ENCODE data around the gene SLC30A2. TPM values are rescaled to one million over a fixed set of nuclear protein-coding genes. Genes with fewer than 3 reads are reported as not detected.

SLC30A2 gene
- total and polyA plus RNA-seq, 4 experiments from 2014 or later: not detected

DNA sequence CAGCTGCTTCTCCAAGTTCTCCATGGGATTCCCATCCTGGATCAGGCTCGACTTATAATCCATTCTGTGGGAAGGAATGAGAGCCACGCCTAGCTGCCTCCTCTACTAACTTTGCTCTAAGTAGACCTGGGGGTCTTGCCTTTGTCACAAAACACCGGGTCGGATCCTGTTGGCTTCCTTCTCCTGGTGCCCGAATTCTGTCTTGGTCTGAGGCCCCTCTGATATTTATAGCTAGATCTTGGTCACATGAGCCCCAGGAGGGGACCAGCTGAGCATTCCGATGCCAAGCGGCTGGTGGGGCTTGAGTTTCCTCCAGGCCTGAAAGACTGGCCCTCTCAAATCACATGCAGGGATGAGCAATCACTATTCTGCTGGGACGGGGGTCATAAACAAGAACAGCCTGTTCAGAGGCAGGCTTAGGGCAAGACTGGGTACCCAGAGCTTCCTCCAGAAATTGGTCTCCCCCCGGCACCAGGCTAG, 21.6 kb upstream of the SLC30A2 start, which contains the start of gene TRIM63:
Gene TRIM63, minus strand, starts transcription at position 199 of the 480 bp plus-strand sequence. Its CDS starts 136 bp downstream, at position 63.
- no peaks in the 10 kb centered on the region for H3K9me3 ChIP-seq (ENCODE audit: control insufficient read depth in 1 of 2, low read length in 2 of 2)
- H3K4me3 Mint-ChIP-seq: no peak within 1 kb of the TSS
- POLR2A ChIA-PET (ENCODE audit: partially characterized antibody): no interaction called here
- H3K4me3 ChIP-seq (ENCODE audit: low read length in 2 of 2): no peak within 1 kb of the TSS
- peaks cover 5 to 25% of the 10 kb centered on the region in 2 donors for H3K27me3 Mint-ChIP-seq
- H3K4me1 Mint-ChIP-seq: no peaks in the 10 kb centered on the region
- no peak for DNase-seq
- H3K27ac Mint-ChIP-seq: no peak within 1 kb of the TSS
- CTCF ChIA-PET (ENCODE audit: partially characterized antibody): no interaction called here
- no peaks in the 10 kb centered on the region for H3K36me3 ChIP-seq (ENCODE audit: insufficient read depth, low read length)
- intact Hi-C loops (cut with micrococcal nuclease): no loop called here
- no peaks in the 10 kb centered on the region for H3K4me1 ChIP-seq (ENCODE audit: insufficient read depth, low read length)
- no peaks in the 10 kb centered on the region for H3K9me3 Mint-ChIP-seq
- no peaks in the 10 kb centered on the region for H3K36me3 Mint-ChIP-seq
- H3K27ac ChIP-seq (ENCODE audit: low read depth, low read length): no peak within 1 kb of the TSS
- no peaks in the 10 kb centered on the region for H3K27me3 ChIP-seq (ENCODE audit: insufficient read depth, low read length)

DNA sequence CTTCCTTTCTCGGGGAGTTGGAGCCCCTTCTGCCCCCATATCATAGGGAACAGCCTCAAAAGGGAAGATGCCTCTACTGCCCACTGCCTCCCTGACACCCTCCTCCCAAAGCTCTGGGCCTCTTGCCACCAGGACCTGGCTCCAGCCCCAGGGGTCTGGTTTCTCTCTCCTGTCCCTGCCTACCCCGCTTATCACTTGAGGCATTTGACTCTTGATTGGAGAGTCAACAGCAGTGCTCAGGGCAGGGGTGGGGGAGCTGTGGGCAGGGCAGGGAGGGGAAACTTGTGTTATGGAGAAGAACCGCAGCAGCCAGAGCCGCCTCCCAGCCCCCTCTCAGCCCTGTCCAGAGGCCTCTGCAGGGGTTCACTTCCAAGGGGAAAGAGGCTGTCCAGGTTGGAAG, 20.9 kb upstream of the SLC30A2 start:
- Mint-ChIP-seq H3K36me3 (no peaks in the 10 kb centered on the region), H3K9me3 (no peaks in the 10 kb centered on the region), H3K27me3 (peaks cover 5 to 20% of the 10 kb centered on the region in 2 donors), H3K4me3 (no peak overlapping the region), H3K27ac (no peak overlapping the region), H3K4me1 (no peaks in the 10 kb centered on the region)
- ChIA-PET CTCF (ENCODE audit: partially characterized antibody) (no interaction called here), POLR2A (ENCODE audit: partially characterized antibody) (no interaction called here)
- H3K27ac ChIP-seq (ENCODE audit: low read depth, low read length): no peak overlapping the region
- no peak overlapping the region for H3K4me3 ChIP-seq (ENCODE audit: low read length in 2 of 2)
- DNase-seq: no peak
- H3K4me1 ChIP-seq (ENCODE audit: insufficient read depth, low read length): no peaks in the 10 kb centered on the region
- no peaks in the 10 kb centered on the region for H3K27me3 ChIP-seq (ENCODE audit: insufficient read depth, low read length)
- H3K36me3 ChIP-seq (ENCODE audit: insufficient read depth, low read length): no peaks in the 10 kb centered on the region
- intact Hi-C loops (cut with micrococcal nuclease): no loop called here
- no peaks in the 10 kb centered on the region for H3K9me3 ChIP-seq (ENCODE audit: control insufficient read depth in 1 of 2, low read length in 2 of 2)

DNA sequence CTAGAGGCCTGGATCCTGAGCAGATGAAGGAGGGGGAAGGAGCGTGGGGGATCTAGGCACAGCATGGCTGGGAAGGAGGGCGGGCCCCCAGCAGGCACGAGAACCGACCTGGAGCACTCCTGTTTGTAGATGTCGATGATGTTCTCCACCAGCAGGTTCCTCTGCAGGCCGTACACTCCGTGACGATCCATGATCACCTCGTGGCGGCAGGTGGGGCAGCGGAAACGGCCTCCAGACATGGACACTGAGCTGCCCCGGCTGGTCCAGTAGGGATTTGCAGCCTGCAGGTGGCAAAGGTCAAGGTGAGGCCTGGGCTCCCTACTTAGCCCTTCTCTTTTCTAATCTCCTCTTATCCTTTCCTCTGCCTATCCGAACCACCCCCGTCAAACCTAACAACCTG, 20.2 kb upstream of the SLC30A2 start:
- Mint-ChIP-seq H3K4me1 (no peaks in the 10 kb centered on the region), H3K36me3 (no peaks in the 10 kb centered on the region), H3K9me3 (no peaks in the 10 kb centered on the region), H3K27ac (no peak overlapping the region), H3K4me3 (no peak overlapping the region), H3K27me3 (peaks cover 5 to 20% of the 10 kb centered on the region in 2 donors)
- no peaks in the 10 kb centered on the region for H3K4me1 ChIP-seq (ENCODE audit: insufficient read depth, low read length)
- no peaks in the 10 kb centered on the region for H3K9me3 ChIP-seq (ENCODE audit: control insufficient read depth in 1 of 2, low read length in 2 of 2)
- CTCF ChIA-PET (ENCODE audit: partially characterized antibody): no interaction called here
- DNase-seq: no peak
- POLR2A ChIA-PET (ENCODE audit: partially characterized antibody): no interaction called here
- intact Hi-C loops (cut with micrococcal nuclease): no loop called here
- no peak overlapping the region for H3K4me3 ChIP-seq (ENCODE audit: low read length in 2 of 2)
- no peaks in the 10 kb centered on the region for H3K36me3 ChIP-seq (ENCODE audit: insufficient read depth, low read length)
- no peak overlapping the region for H3K27ac ChIP-seq (ENCODE audit: low read depth, low read length)
- H3K27me3 ChIP-seq (ENCODE audit: insufficient read depth, low read length): no peaks in the 10 kb centered on the region

- CTCF ChIA-PET (ENCODE audit: partially characterized antibody): interaction anchor here (1.2 to 1.3 kb wide), 2 partner anchors 28 to 38 kb away, joined by 4 to 5 read pairs; no protein-coding TSS in a partner anchor
- Histone ChIP-seq H3K4me3 (ENCODE audit: low read length in 2 of 2) (no peak overlapping the region), H3K4me1 (ENCODE audit: insufficient read depth, low read length) (no peaks in the 10 kb centered on the region), H3K36me3 (ENCODE audit: insufficient read depth, low read length) (no peaks in the 10 kb centered on the region), H3K9me3 (ENCODE audit: control insufficient read depth in 1 of 2, low read length in 2 of 2) (no peaks in the 10 kb centered on the region), H3K27me3 (ENCODE audit: insufficient read depth, low read length) (no peaks in the 10 kb centered on the region), H3K27ac (ENCODE audit: low read depth, low read length) (no peak overlapping the region)
- POLR2A ChIA-PET (ENCODE audit: partially characterized antibody): no interaction called here
- no peak overlapping the region for H3K4me3 Mint-ChIP-seq
- H3K27ac Mint-ChIP-seq: no peak overlapping the region
- DNase-seq: no peak
- intact Hi-C loops (cut with micrococcal nuclease): no loop called here
- no peaks in the 10 kb centered on the region for H3K4me1 Mint-ChIP-seq
- no peaks in the 10 kb centered on the region for H3K9me3 Mint-ChIP-seq
- peaks cover 12 to 26% of the 10 kb centered on the region in 2 donors for H3K27me3 Mint-ChIP-seq
- no peaks in the 10 kb centered on the region for H3K36me3 Mint-ChIP-seq
Observed at GRCh38 chr1:26064553-26064952, 18.6 kb upstream of the SLC30A2 start.

- no peak overlapping the region for H3K27ac Mint-ChIP-seq
- POLR2A ChIA-PET (ENCODE audit: partially characterized antibody): no interaction called here
- Histone ChIP-seq H3K4me1 (ENCODE audit: insufficient read depth, low read length) (no peaks in the 10 kb centered on the region), H3K27ac (ENCODE audit: low read depth, low read length) (no peak overlapping the region), H3K27me3 (ENCODE audit: insufficient read depth, low read length) (no peaks in the 10 kb centered on the region), H3K4me3 (ENCODE audit: low read length in 2 of 2) (no peak overlapping the region), H3K36me3 (ENCODE audit: insufficient read depth, low read length) (no peaks in the 10 kb centered on the region), H3K9me3 (ENCODE audit: control insufficient read depth in 1 of 2, low read length in 2 of 2) (no peaks in the 10 kb centered on the region)
- intact Hi-C loops (cut with micrococcal nuclease): no loop called here
- H3K9me3 Mint-ChIP-seq: no peaks in the 10 kb centered on the region
- peaks cover 18 to 22% of the 10 kb centered on the region in 2 donors for H3K27me3 Mint-ChIP-seq
- no peaks in the 10 kb centered on the region for H3K4me1 Mint-ChIP-seq
- DNase-seq: no peak
- H3K4me3 Mint-ChIP-seq: no peak overlapping the region
- no peaks in the 10 kb centered on the region for H3K36me3 Mint-ChIP-seq
- CTCF ChIA-PET (ENCODE audit: partially characterized antibody): no interaction called here
Observed at GRCh38 chr1:26060832-26061574, 15.1 kb upstream of the SLC30A2 start.

DNA sequence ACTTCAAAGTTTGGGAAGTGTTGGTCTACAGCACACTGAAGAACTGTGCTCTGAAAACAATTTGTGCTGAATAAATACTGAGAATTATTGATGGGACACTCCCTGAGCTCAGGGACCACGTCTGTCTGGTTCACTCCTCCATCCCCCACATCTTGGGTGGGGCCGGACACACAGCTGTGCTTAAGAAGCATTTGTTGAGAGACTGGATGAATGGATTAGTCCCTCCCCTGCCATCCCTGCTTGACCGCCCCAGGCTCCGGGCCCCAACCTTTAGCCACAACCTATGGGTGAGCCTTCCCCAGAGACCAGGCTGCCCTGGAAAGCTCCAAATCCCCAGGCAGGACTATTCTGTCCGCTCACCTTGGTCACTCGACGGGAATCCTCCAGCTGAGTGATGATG, 14.0 kb upstream of the SLC30A2 start:
- ChIA-PET POLR2A (ENCODE audit: partially characterized antibody) (no interaction called here), CTCF (ENCODE audit: partially characterized antibody) (no interaction called here)
- Mint-ChIP-seq H3K36me3 (no peaks in the 10 kb centered on the region), H3K4me3 (no peak overlapping the region), H3K27ac (no peak overlapping the region), H3K27me3 (peaks cover 20 to 27% of the 10 kb centered on the region in 2 donors), H3K9me3 (no peaks in the 10 kb centered on the region), H3K4me1 (no peaks in the 10 kb centered on the region)
- H3K4me1 ChIP-seq (ENCODE audit: insufficient read depth, low read length): no peaks in the 10 kb centered on the region
- no peak overlapping the region for H3K4me3 ChIP-seq (ENCODE audit: low read length in 2 of 2)
- H3K36me3 ChIP-seq (ENCODE audit: insufficient read depth, low read length): no peaks in the 10 kb centered on the region
- DNase-seq: no peak
- intact Hi-C loops (cut with micrococcal nuclease): no loop called here
- no peaks in the 10 kb centered on the region for H3K27me3 ChIP-seq (ENCODE audit: insufficient read depth, low read length)
- H3K27ac ChIP-seq (ENCODE audit: low read depth, low read length): no peak overlapping the region
- no peaks in the 10 kb centered on the region for H3K9me3 ChIP-seq (ENCODE audit: control insufficient read depth in 1 of 2, low read length in 2 of 2)

GRCh38 chr1:26058052-26058595, 12.2 kb upstream of the SLC30A2 start:
- Mint-ChIP-seq H3K4me3 (no peak overlapping the region), H3K4me1 (no peaks in the 10 kb centered on the region), H3K36me3 (no peaks in the 10 kb centered on the region), H3K9me3 (no peaks in the 10 kb centered on the region), H3K27ac (no peak overlapping the region), H3K27me3 (peaks cover 28 to 29% of the 10 kb centered on the region in 2 donors)
- H3K4me3 ChIP-seq (ENCODE audit: low read length in 2 of 2): no peak overlapping the region
- H3K9me3 ChIP-seq (ENCODE audit: control insufficient read depth in 1 of 2, low read length in 2 of 2): no peaks in the 10 kb centered on the region
- CTCF ChIA-PET (ENCODE audit: partially characterized antibody): interaction anchor here (0.6 to 1.1 kb wide), 3 partner anchors 22 to 363 kb away, joined by 3 to 4 read pairs (median 3); no protein-coding TSS in a partner anchor
- POLR2A ChIA-PET (ENCODE audit: partially characterized antibody): no interaction called here
- intact Hi-C loops (cut with micrococcal nuclease): no loop called here
- H3K27me3 ChIP-seq (ENCODE audit: insufficient read depth, low read length): no peaks in the 10 kb centered on the region
- DNase-seq: no peak
- no peaks in the 10 kb centered on the region for H3K36me3 ChIP-seq (ENCODE audit: insufficient read depth, low read length)
- H3K27ac ChIP-seq (ENCODE audit: low read depth, low read length): no peak overlapping the region
- H3K4me1 ChIP-seq (ENCODE audit: insufficient read depth, low read length): no peaks in the 10 kb centered on the region
